ENCODE results near the gene SNAPC1. TPM values are rescaled to one million over a fixed set of nuclear protein-coding genes. Genes with fewer than 3 reads are reported as not detected.
"Not testable (repeated sequence)": the region's sequence is repeated elsewhere in the genome, so short reads cannot be mapped to it uniquely, and the experiment has no call there.

The SNAPC1 gene
- total and polyA plus RNA-seq, 11 donors: 5.9 to 9.0 (median 6.5) TPM

GRCh38 chr14:61751475-61751989 is 10.7 kb upstream of the SNAPC1 start:
- H3K4me1 ChIP-seq: peaks cover 0 to 53% (median 22%) of the 10 kb centered on the region in 12 donors
- TF ChIP-seq POLR2A (IDR thresholded peaks at IDR 0.05) (no peak), CTCF (IDR thresholded peaks at IDR 0.05) (no peak)
- peak overlapping the region; percentile 37 to 73 (median 65) for H3K4me3 ChIP-seq
- no peaks in the 10 kb centered on the region for H3K27me3 ChIP-seq
- 27 to 34% (median 31%) methylated on average over 8 of the region's 8 CpGs for WGBS, 4 donors
- intact Hi-C loops (cut with DNase I): loop anchor here in 1 of 10 donors (1.0 to 5.0 kb wide), 2 partner anchors 11 to 54 kb away; partner anchors contain the start of genes HIF1A and SNAPC1
- ATAC-seq (no peak), DNase-seq (no peak)
- H3K9me3 ChIP-seq: no peaks in the 10 kb centered on the region
- peak overlapping the region; percentile 65 to 94 (median 92) for H3K27ac ChIP-seq
- peaks cover 0 to 23% (median 15%) of the 10 kb centered on the region in 9 donors for H3K36me3 ChIP-seq

- peaks cover 0 to 51% (median 14%) of the 10 kb centered on the region in 12 donors for H3K4me1 ChIP-seq
- ATAC-seq (no peak), DNase-seq (no peak)
- no peak for TF ChIP-seq CTCF (IDR thresholded peaks at IDR 0.05)
- no peak for TF ChIP-seq POLR2A (IDR thresholded peaks at IDR 0.05)
- 81 to 84% (median 82%) methylated on average over 4 of the region's 4 CpGs for WGBS, 4 donors
- H3K4me3 ChIP-seq: no peak overlapping the region
- no peaks in the 10 kb centered on the region for H3K27me3 ChIP-seq
- no peaks in the 10 kb centered on the region for H3K9me3 ChIP-seq
- peaks cover 0 to 12% (median 4%) of the 10 kb centered on the region in 9 donors for H3K36me3 ChIP-seq
- peak overlapping the region in 4 of 12 donors; percentile 90 to 93 (median 92) for H3K27ac ChIP-seq
- intact Hi-C loops (cut with DNase I): loop anchor here in 1 of 10 donors (5.0 kb wide), 1 partner anchor 55 kb away; the partner anchor contains the start of gene HIF1A
These were observed 9.6 kb upstream of the SNAPC1 start for GRCh38 chr14:61752626-61753025.

GRCh38 chr14:61753631-61754030 is 8.6 kb upstream of the SNAPC1 start:
- Histone ChIP-seq H3K27me3 (no peaks in the 10 kb centered on the region), H3K4me1 (peaks cover 0 to 41% (median 10%) of the 10 kb centered on the region in 12 donors), H3K27ac (no peak overlapping the region), H3K4me3 (no peak overlapping the region), H3K36me3 (peaks cover 0 to 2% (median 0%) of the 10 kb centered on the region in 9 donors), H3K9me3 (no peaks in the 10 kb centered on the region)
- TF ChIP-seq CTCF (IDR thresholded peaks at IDR 0.05): no peak
- no peak for TF ChIP-seq POLR2A (IDR thresholded peaks at IDR 0.05)
- intact Hi-C loops (cut with DNase I): loop anchor here in 1 of 10 donors (5.0 kb wide), 1 partner anchor 56 kb away; the partner anchor contains the start of gene HIF1A
- ATAC-seq (no peak), DNase-seq (no peak)

- DNase-seq (no peak), ATAC-seq (no peak)
- H3K27ac ChIP-seq: no peak overlapping the region
- H3K9me3 ChIP-seq: no peaks in the 10 kb centered on the region
- 74 to 84% (median 81%) methylated on average over 5 of the region's 5 CpGs for WGBS, 4 donors
- no peak for TF ChIP-seq CTCF (IDR thresholded peaks at IDR 0.05)
- TF ChIP-seq POLR2A (IDR thresholded peaks at IDR 0.05): no peak
- no peaks in the 10 kb centered on the region for H3K36me3 ChIP-seq
- peaks cover 0 to 29% (median 7%) of the 10 kb centered on the region in 12 donors for H3K4me1 ChIP-seq
- H3K27me3 ChIP-seq: no peaks in the 10 kb centered on the region
- intact Hi-C loops (cut with DNase I): loop anchor here in 1 of 10 donors (5.0 kb wide), 1 partner anchor 58 kb away; the partner anchor contains the start of gene HIF1A
- no peak overlapping the region for H3K4me3 ChIP-seq
These were observed 7.4 kb upstream of the SNAPC1 start for GRCh38 chr14:61754627-61755381.

- DNase-seq; H3K27ac ChIP-seq; intact Hi-C loops (cut with DNase I); ATAC-seq; H3K36me3 ChIP-seq; H3K9me3 ChIP-seq; H3K4me3 ChIP-seq; H3K27me3 ChIP-seq: not testable (repeated sequence)
- H3K4me1 ChIP-seq: peaks cover 0 to 23% (median 4%) of the 10 kb centered on the region in 12 donors
These were observed 6.9 kb upstream of the SNAPC1 start for GRCh38 chr14:61755382-61755742.

Data from heart left ventricle (tissue), 16 donors.